Lung (tissue), 12 donors: ENCODE data around the gene NELL2. TPM values are rescaled to one million over a fixed set of nuclear protein-coding genes. Genes with fewer than 3 reads are reported as not detected.

Source experiments
- ATAC-seq: fragments of 200-7000 bp; cut with Tn5 transposase; one replicate; pipeline ENCODE4 v1.9.1; 2020; ENCODE audit warnings: moderate number of reproducible peaks; ENCODE audit not compliant: insufficient read depth, low FRiP score
- DNase-seq, 3 donors: peaks; one replicate each; pipeline ENCODE4 v3.0.0-alpha.2; 2013 to 2017
- H3K27ac ChIP-seq, 2 donors: one replicate each; pipeline ENCODE4 v1.5.1; 2013; ENCODE audit warnings: mild to moderate bottlenecking in 2 of 2, moderate library complexity in 2 of 2, control low read depth in 1 of 2, inconsistent platforms in 1 of 2, low read depth in 1 of 2, low read length in 1 of 2
- H3K27me3 ChIP-seq, 3 donors: one replicate each; pipeline ENCODE4 v1.5.1; 2013; ENCODE audit warnings: low read length in 2 of 3; ENCODE audit not compliant: control insufficient read depth in 3 of 3, insufficient read depth in 3 of 3
- H3K36me3 ChIP-seq, 4 donors: one replicate each; pipeline ENCODE4 v1.5.1; 2013; ENCODE audit warnings: low read length in 4 of 4, mild to moderate bottlenecking in 1 of 4, moderate library complexity in 1 of 4; ENCODE audit not compliant: control insufficient read depth in 4 of 4, insufficient read depth in 4 of 4
- H3K4me1 ChIP-seq, 5 donors: one replicate each; pipeline ENCODE4 v1.5.1; 2013; ENCODE audit warnings: low read length in 5 of 5, mild to moderate bottlenecking in 2 of 5, moderate library complexity in 1 of 5; ENCODE audit not compliant: control insufficient read depth in 5 of 5, insufficient read depth in 5 of 5
- H3K4me3 ChIP-seq: one replicate; pipeline ENCODE4 v1.5.1; 2013; ENCODE audit warnings: mild to moderate bottlenecking, control low read depth, moderate library complexity
- H3K9ac ChIP-seq, 2 donors: one replicate each; pipeline ENCODE4 v1.5.1; 2013; ENCODE audit warnings: low read length in 2 of 2, control low read depth in 1 of 2; ENCODE audit not compliant: insufficient read depth in 1 of 2
- H3K9me3 ChIP-seq, 4 donors: one replicate each; pipeline ENCODE4 v1.5.1; 2013; ENCODE audit warnings: low read length in 3 of 4, mild to moderate bottlenecking in 1 of 4, moderate library complexity in 1 of 4; ENCODE audit not compliant: control insufficient read depth in 4 of 4, insufficient read depth in 3 of 4
- CTCF ChIP-seq: IDR thresholded peaks from 2 replicates; pipeline ENCODE4 v1.5.1; 2012; ENCODE audit warnings: mild to moderate bottlenecking; ENCODE audit errors: control extremely low read depth, extremely low read depth
- WGBS, 2 donors: extraction: QIAGEN DNeasy Blood & Tissue Kit; methylation state at CpG; one replicate each; pipeline ENCODE4 v1.1.7; 2013; 5-methylcytosine and 5-hydroxymethylcytosine counted together
- polyA plus RNA-seq, 2 donors: library from polyadenylated mRNA; stranded (reverse); fragments of 200-250 nt; gene quantifications; one replicate each; pipeline ENCODE4 v1.2.1, GENCODE V29; 2013
- total RNA-seq, 2 donors: library from RNA; depleted of rRNA in 1 of 2; stranded (reverse); fragments of >200 nt in 1 of 2; gene quantifications; one replicate each; pipeline ENCODE4 v1.2.1, GENCODE V29; 2014 to 2021
- donor health status: control.
- donor health status: control.
- donor health status: Bipolar disorder and iron deficiency.
- donor health status: healthy.
- donor health status: DM: yes; HTN: yes; CAD: no.

The NELL2 gene
- total and polyA plus RNA-seq, 4 donors, result 2.2 to 15.9 (median 8.6) TPM

GRCh38 chr12:44616402-44616801 is 259.7 kb downstream of the NELL2 start:
- no peaks in the 10 kb centered on the region for H3K36me3 ChIP-seq
- no peaks in the 10 kb centered on the region for H3K27me3 ChIP-seq
- 86 to 90% methylated on average over 3 of the region's 3 CpGs for WGBS, 2 donors
- no peak for TF ChIP-seq CTCF
- H3K9me3 ChIP-seq, result no peaks in the 10 kb centered on the region
- no peak for ATAC-seq
- no peak overlapping the region for H3K4me3 ChIP-seq
- H3K27ac ChIP-seq, result no peak overlapping the region
- no peak overlapping the region for H3K9ac ChIP-seq
- H3K4me1 ChIP-seq, result no peaks in the 10 kb centered on the region
- no peak for DNase-seq

GRCh38 chr12:44611538-44611937 is 264.6 kb downstream of the NELL2 start:
- WGBS, 2 donors, result 59 to 62% methylated on average over 1 of the region's 1 CpG
- Histone ChIP-seq H3K27me3 (no peaks in the 10 kb centered on the region), H3K9ac (no peak overlapping the region), H3K4me3 (no peak overlapping the region), H3K27ac (no peak overlapping the region), H3K4me1 (no peaks in the 10 kb centered on the region), H3K9me3 (no peaks in the 10 kb centered on the region), H3K36me3 (no peaks in the 10 kb centered on the region)
- no peak for TF ChIP-seq CTCF
- ATAC-seq (no peak), DNase-seq (no peak)

- ATAC-seq (no peak), DNase-seq (no peak)
- no peak for TF ChIP-seq CTCF
- Histone ChIP-seq H3K36me3 (no peaks in the 10 kb centered on the region), H3K9me3 (no peaks in the 10 kb centered on the region), H3K27ac (no peak overlapping the region), H3K9ac (no peak overlapping the region), H3K27me3 (no peaks in the 10 kb centered on the region), H3K4me1 (no peaks in the 10 kb centered on the region), H3K4me3 (no peak overlapping the region)
- 88 to 97% methylated on average over 1 of the region's 1 CpG for WGBS, 2 donors
Measured at GRCh38 chr12:44603701-44604100, 272.4 kb downstream of the NELL2 start.

GRCh38 chr12:44592626-44593025 is 283.5 kb downstream of the NELL2 start:
- Histone ChIP-seq H3K27ac (no peak overlapping the region), H3K9me3 (no peaks in the 10 kb centered on the region), H3K27me3 (peaks cover 0 to 5% (median 0%) of the 10 kb centered on the region in 3 donors), H3K4me1 (no peaks in the 10 kb centered on the region), H3K9ac (no peak overlapping the region), H3K4me3 (no peak overlapping the region), H3K36me3 (no peaks in the 10 kb centered on the region)
- DNase-seq, result no peak
- ATAC-seq, result no peak
- no peak for TF ChIP-seq CTCF
